Gastrocnemius medialis (tissue), 4 donors: ENCODE results near the gene HEATR5A.

Experiments
- CTCF ChIP-seq, 5 experiments: fragments of 450-650 bp in 3 of 5; fragments of 200-600 bp in 2 of 5; sonication (generic) in 2 of 5; IDR thresholded peaks in 4 of 5; conservative IDR thresholded peaks in 1 of 5; 1 replicate in 4 of 5; 2 replicates in 1 of 5; pipeline ENCODE4 v1.5.1; 2016 to 2019; ENCODE audit warnings: antibody characterized with exemption in 5 of 5, mild to moderate bottlenecking in 3 of 5, moderate library complexity in 3 of 5
- POLR2A ChIP-seq, 2 donors: fragments of 450-650 bp; IDR thresholded peaks; one replicate each; pipeline ENCODE4 v1.6.1; 2017; ENCODE audit warnings: antibody characterized with exemption in 2 of 2, mild to moderate bottlenecking in 2 of 2, moderate library complexity in 2 of 2

DNA sequence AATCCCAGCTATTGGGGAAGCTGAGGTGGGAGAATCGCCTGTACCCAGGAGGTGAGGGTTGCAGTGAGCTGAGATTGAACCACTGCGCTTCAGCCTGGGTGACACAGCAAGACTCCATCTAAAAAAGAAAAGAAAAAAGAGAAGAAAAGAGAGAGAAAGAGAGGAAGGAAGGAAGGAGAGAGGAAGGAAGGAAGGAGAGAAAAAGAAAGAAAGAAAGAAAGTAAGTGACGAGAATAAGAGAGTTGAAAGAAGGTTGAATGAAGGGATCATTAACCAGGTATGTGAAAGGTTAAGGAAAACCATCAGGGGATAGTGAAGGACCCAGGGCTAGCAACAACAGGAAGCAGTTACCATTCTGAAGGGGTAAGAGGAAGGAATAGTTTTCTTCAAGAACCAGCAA lies 41.2 kb upstream of the HEATR5A start:
- no peak for TF ChIP-seq CTCF (IDR thresholded peaks at IDR 0.05 in 4 of 5, conservative IDR thresholded peaks at IDR 0.05 in 1 of 5)
- TF ChIP-seq POLR2A (IDR thresholded peaks at IDR 0.05) = no peak
